ENCODE data around the gene GARIN3.

- no peak for TF ChIP-seq CTCF (IDR thresholded peaks at IDR 0.05; ENCODE audit: low read length)
- no peak for TF ChIP-seq EZH2phosphoT487 (IDR thresholded peaks at IDR 0.05; ENCODE audit: low read length)
Observed at GRCh38 chr5:157189223-157189622, 23.2 kb upstream of the GARIN3 start.

Measured in MM.1S (cell line).